Measurements from ENCODE around the gene GRAMD1B. TPM values are rescaled to one million over a fixed set of nuclear protein-coding genes. Genes with fewer than 3 reads are reported as not detected.

Gene GRAMD1B
- polyA plus RNA-seq, 3 donors, result 3.2 to 13.9 (median 3.3) TPM

DNA sequence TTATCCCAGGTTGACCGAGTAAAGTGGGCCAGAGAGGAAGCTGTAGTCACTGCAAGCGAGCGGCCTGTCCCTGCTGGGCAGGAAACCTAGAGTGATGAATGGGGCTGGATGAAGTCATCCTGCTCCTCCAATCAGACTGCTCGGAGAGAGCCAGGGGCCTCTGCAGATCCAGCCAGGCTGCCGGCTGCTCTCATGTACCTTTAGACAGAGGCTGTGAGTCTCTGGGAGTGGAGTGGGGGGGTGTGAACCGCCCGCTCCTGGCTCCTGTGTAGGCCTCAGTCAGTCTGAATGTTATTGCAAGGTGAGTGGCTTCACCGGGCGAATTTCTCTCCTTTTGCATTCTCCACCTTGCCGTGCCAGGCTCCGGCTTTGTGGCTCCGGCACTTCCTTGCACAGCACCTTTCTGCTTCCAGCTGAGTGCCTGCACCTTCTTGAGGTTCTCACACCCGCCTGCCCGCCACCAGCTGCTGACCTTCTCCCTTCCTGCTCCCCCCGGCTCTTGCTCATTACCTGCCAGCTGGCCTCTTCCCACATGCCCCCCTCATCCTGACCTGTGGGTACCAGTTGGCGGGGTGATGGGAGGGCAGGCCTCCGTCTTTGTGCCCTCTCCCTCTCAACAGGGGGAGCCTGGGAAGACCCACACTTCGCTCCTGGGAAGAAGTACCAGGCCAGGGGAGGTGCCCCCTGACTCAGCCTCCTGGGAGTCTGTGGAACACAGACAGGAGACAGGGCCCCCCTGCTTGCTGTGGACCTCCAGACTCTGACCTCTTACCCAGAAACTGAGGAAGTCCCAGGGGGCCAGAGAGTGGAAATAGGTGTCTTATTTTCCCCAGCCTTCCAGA, 79.9 kb downstream of the GRAMD1B start:
- Histone ChIP-seq H3K27ac (ENCODE audit: low read depth in 1 of 2, low read length in 2 of 2) (no peak overlapping the region), H3K4me2 (replicated peaks; ENCODE audit: extremely low read depth, low read length, poor library complexity, severe bottlenecking) (no peak overlapping the region), H3K79me2 (ENCODE audit: insufficient read depth, low read length) (peaks cover 57% of the 10 kb centered on the region), H3K27me3 (ENCODE audit: control insufficient read depth in 2 of 2, insufficient read depth in 2 of 2, low read length in 2 of 2) (no peaks in the 10 kb centered on the region), H3K4me1 (ENCODE audit: control insufficient read depth in 1 of 2, insufficient read depth in 2 of 2, low read length in 2 of 2) (no peaks in the 10 kb centered on the region), H4K20me1 (ENCODE audit: insufficient read depth, low read length) (peaks cover 38% of the 10 kb centered on the region), H2AFZ (ENCODE audit: insufficient read depth, low read depth, low read length, poor library complexity, severe bottlenecking) (no peak overlapping the region), H3K9me3 (replicated peaks in 1 of 2; ENCODE audit: control insufficient read depth in 1 of 2, insufficient read depth in 1 of 2, low read length in 2 of 2) (no peaks in the 10 kb centered on the region), H3K4me3 (replicated peaks in 1 of 3; ENCODE audit: low read depth in 2 of 3, low read length in 3 of 3) (no peak overlapping the region), H3K9ac (ENCODE audit: insufficient read depth, low read length, poor library complexity, severe bottlenecking) (no peak overlapping the region), H3K36me3 (replicated peaks in 1 of 2; ENCODE audit: control insufficient read depth in 1 of 2, insufficient read depth in 2 of 2, low read length in 2 of 2) (peaks cover 5 to 20% of the 10 kb centered on the region in 2 donors)
- H3K4me3 Mint-ChIP-seq, result no peak overlapping the region
- DNase-seq, result no peak
- 92% methylated on average over 11 of the region's 18 CpGs for WGBS (ENCODE audit: insufficient coverage)
- TF ChIP-seq, protein P1, sequence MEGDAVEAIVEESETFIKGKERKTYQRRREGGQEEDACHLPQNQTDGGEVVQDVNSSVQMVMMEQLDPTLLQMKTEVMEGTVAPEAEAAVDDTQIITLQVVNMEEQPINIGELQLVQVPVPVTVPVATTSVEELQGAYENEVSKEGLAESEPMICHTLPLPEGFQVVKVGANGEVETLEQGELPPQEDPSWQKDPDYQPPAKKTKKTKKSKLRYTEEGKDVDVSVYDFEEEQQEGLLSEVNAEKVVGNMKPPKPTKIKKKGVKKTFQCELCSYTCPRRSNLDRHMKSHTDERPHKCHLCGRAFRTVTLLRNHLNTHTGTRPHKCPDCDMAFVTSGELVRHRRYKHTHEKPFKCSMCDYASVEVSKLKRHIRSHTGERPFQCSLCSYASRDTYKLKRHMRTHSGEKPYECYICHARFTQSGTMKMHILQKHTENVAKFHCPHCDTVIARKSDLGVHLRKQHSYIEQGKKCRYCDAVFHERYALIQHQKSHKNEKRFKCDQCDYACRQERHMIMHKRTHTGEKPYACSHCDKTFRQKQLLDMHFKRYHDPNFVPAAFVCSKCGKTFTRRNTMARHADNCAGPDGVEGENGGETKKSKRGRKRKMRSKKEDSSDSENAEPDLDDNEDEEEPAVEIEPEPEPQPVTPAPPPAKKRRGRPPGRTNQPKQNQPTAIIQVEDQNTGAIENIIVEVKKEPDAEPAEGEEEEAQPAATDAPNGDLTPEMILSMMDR (IDR thresholded peaks at IDR 0.05), result no peak
- H3K36me3 Mint-ChIP-seq, result peaks cover 20 to 34% of the 10 kb centered on the region in 2 donors
- H3K9me3 Mint-ChIP-seq, result no peaks in the 10 kb centered on the region
- intact Hi-C loops (cut with micrococcal nuclease), result loop anchor here in 1 of 2 donors (5.0 kb wide), 1 partner anchor 42 kb away; no protein-coding TSS in a partner anchor
- H3K4me1 Mint-ChIP-seq, result peaks cover 5% of the 10 kb centered on the region
- peaks cover 0 to 1% (median 0%) of the 10 kb centered on the region in 3 donors for H3K27me3 Mint-ChIP-seq (ENCODE audit: low read depth in 3 of 3)
- no peak overlapping the region for H3K27ac Mint-ChIP-seq

DNA sequence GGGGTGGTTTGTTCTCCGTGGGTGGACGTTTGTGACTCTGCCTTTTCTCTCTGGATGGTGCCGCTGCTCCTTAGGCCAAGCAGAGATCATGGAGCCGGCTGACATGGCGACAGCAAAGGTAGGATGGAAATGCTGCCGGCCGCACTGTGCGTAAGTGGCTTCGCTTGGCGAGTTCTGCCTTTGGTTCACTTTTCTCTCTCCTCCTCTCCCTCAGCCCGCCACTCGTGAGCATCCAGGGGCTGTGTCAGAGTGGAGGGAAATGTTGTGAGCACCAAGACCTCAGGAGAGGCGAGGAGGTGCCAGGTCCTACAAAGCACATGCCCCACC, 80.5 kb downstream of the GRAMD1B start:
- Histone ChIP-seq H3K4me1 (ENCODE audit: control insufficient read depth in 1 of 2, insufficient read depth in 2 of 2, low read length in 2 of 2) (no peaks in the 10 kb centered on the region), H3K9me3 (replicated peaks in 1 of 2; ENCODE audit: control insufficient read depth in 1 of 2, insufficient read depth in 1 of 2, low read length in 2 of 2) (no peaks in the 10 kb centered on the region), H3K27me3 (ENCODE audit: control insufficient read depth in 2 of 2, insufficient read depth in 2 of 2, low read length in 2 of 2) (no peaks in the 10 kb centered on the region), H3K9ac (ENCODE audit: insufficient read depth, low read length, poor library complexity, severe bottlenecking) (no peak overlapping the region), H3K4me2 (replicated peaks; ENCODE audit: extremely low read depth, low read length, poor library complexity, severe bottlenecking) (no peak overlapping the region), H3K4me3 (replicated peaks in 1 of 3; ENCODE audit: low read depth in 2 of 3, low read length in 3 of 3) (no peak overlapping the region), H3K36me3 (replicated peaks in 1 of 2; ENCODE audit: control insufficient read depth in 1 of 2, insufficient read depth in 2 of 2, low read length in 2 of 2) (peaks cover 6 to 20% of the 10 kb centered on the region in 2 donors), H3K27ac (ENCODE audit: low read depth in 1 of 2, low read length in 2 of 2) (no peak overlapping the region), H3K79me2 (ENCODE audit: insufficient read depth, low read length) (peaks cover 60% of the 10 kb centered on the region), H4K20me1 (ENCODE audit: insufficient read depth, low read length) (peaks cover 38% of the 10 kb centered on the region), H2AFZ (ENCODE audit: insufficient read depth, low read depth, low read length, poor library complexity, severe bottlenecking) (no peak overlapping the region)
- peak overlapping the region in 1 of 7 donors; percentile 46 for H3K27ac Mint-ChIP-seq
- H3K9me3 Mint-ChIP-seq, result no peaks in the 10 kb centered on the region
- H3K4me1 Mint-ChIP-seq, result peaks cover 5% of the 10 kb centered on the region
- H3K4me3 Mint-ChIP-seq, result no peak overlapping the region
- intact Hi-C loops (cut with micrococcal nuclease), result loop anchor here in 1 of 2 donors (5.0 kb wide), 1 partner anchor 42 kb away; no protein-coding TSS in a partner anchor
- peaks cover 21 to 36% of the 10 kb centered on the region in 2 donors for H3K36me3 Mint-ChIP-seq
- H3K27me3 Mint-ChIP-seq (ENCODE audit: low read depth in 3 of 3), result peaks cover 0 to 1% (median 0%) of the 10 kb centered on the region in 3 donors
- 100% methylated on average over 2 of the region's 13 CpGs for WGBS (ENCODE audit: insufficient coverage)
- DNase-seq, result no peak
- TF ChIP-seq, protein P1 (IDR thresholded peaks at IDR 0.05), result no peak

All from CD14-positive monocyte (primary cell).